ENCODE results near the gene OLFML2A. TPM values are rescaled to one million over a fixed set of nuclear protein-coding genes. Genes with fewer than 3 reads are reported as not detected.

Gene OLFML2A
- total RNA-seq, 1 donor from 2014 or later = 148 TPM

DNA sequence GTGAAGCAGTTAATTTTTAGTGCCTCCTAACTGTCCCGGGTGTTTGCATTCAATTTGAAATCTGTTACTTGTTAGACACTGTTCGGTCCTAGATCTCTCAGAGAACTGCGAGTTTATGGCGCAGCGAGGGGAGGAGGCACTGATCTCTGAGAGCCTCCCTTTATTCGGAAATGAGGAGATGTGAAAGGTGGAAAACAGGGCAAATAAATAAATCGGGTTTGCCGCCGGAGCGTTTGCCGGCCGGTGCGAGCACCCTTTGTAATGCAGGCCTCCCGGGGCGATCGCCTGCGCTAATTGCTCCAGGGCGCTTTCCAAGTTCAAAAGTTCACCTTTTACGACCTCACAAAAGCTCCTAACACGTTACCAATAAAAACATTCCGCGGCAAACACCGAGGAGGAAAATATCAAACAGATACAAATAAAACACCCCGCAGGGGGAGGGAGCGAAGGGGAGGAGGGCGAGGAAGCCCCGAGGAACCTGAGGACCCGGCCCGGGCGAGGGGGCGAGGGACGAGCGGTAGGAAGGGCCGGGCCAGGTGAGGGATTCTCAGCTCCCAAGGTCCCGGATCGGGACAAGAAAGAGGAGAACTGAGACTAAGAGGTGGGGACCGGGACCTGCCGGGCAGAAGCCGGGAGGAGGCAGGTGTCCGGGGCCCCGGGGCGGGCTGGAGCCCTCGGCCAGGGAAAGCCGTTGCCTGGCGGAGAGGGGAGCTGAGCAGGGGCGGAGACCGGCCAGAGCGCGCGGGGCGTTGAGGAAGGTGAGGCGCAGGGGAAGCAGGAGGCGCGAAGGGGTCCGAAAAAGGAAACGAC, 7.2 kb upstream of the OLFML2A start:
- TF ChIP-seq EZH2 (IDR thresholded peaks at IDR 0.05; ENCODE audit: insufficient read depth, low read length) (peak; percentile 99), CTCF (IDR thresholded peaks at IDR 0.05; ENCODE audit: insufficient read depth, low read depth, low read length) (no peak)
- Mint-ChIP-seq H3K36me3 (ENCODE audit: low read depth, unreplicated experiment) (no peaks in the 10 kb centered on the region), H3K9me3 (ENCODE audit: unreplicated experiment) (no peaks in the 10 kb centered on the region), H3K4me3 (ENCODE audit: unreplicated experiment) (peak overlapping the region; percentile 92), H3K27me3 (ENCODE audit: low read depth, unreplicated experiment) (no peaks in the 10 kb centered on the region), H3K27ac (ENCODE audit: unreplicated experiment) (peak overlapping the region; percentile 94), H3K4me1 (ENCODE audit: low read depth, unreplicated experiment) (peaks cover 40% of the 10 kb centered on the region)
- peak overlapping the region; percentile 85 for H3K4me2 ChIP-seq (ENCODE audit: low read length)
- H3K27ac ChIP-seq (ENCODE audit: low read depth, low read length) = no peak overlapping the region
- H3K27me3 ChIP-seq (ENCODE audit: insufficient read depth, low read length) = peaks cover 49% of the 10 kb centered on the region
- peaks cover 11% of the 10 kb centered on the region for H3K4me1 ChIP-seq (ENCODE audit: insufficient read depth, low read length)
- H3K36me3 ChIP-seq (ENCODE audit: insufficient read depth, low read length) = no peaks in the 10 kb centered on the region
- no peak for DNase-seq (ENCODE audit: low read depth)
- no peaks in the 10 kb centered on the region for H3K9me3 ChIP-seq (ENCODE audit: insufficient read depth, low read depth, low read length)
- H3K79me2 ChIP-seq (ENCODE audit: insufficient read depth, low read length) = no peaks in the 10 kb centered on the region
- peaks cover 22% of the 10 kb centered on the region for H4K20me1 ChIP-seq (ENCODE audit: insufficient read depth, low read length)
- peak overlapping the region; percentile 32 for H2AFZ ChIP-seq (ENCODE audit: low read depth, low read length)
- H3K9ac ChIP-seq (ENCODE audit: low read length) = peak overlapping the region; percentile 45
- peak overlapping the region; percentile 60 for H3K4me3 ChIP-seq (ENCODE audit: insufficient read depth, low read depth, low read length)
- no peak for FAIRE-seq

- no peaks in the 10 kb centered on the region for H3K36me3 ChIP-seq (ENCODE audit: insufficient read depth, low read length)
- peaks cover 22% of the 10 kb centered on the region for H4K20me1 ChIP-seq (ENCODE audit: insufficient read depth, low read length)
- no peak overlapping the region for H3K27ac ChIP-seq (ENCODE audit: low read depth, low read length)
- no peaks in the 10 kb centered on the region for H3K9me3 ChIP-seq (ENCODE audit: insufficient read depth, low read depth, low read length)
- no peaks in the 10 kb centered on the region for H3K79me2 ChIP-seq (ENCODE audit: insufficient read depth, low read length)
- Mint-ChIP-seq H3K9me3 (ENCODE audit: unreplicated experiment) (no peaks in the 10 kb centered on the region), H3K4me1 (ENCODE audit: low read depth, unreplicated experiment) (peaks cover 33% of the 10 kb centered on the region), H3K27ac (ENCODE audit: unreplicated experiment) (peak overlapping the region; percentile 79), H3K27me3 (ENCODE audit: low read depth, unreplicated experiment) (no peaks in the 10 kb centered on the region), H3K4me3 (ENCODE audit: unreplicated experiment) (peak overlapping the region; percentile 92), H3K36me3 (ENCODE audit: low read depth, unreplicated experiment) (no peaks in the 10 kb centered on the region)
- DNase-seq (ENCODE audit: low read depth) = no peak
- peak overlapping the region; percentile 79 for H2AFZ ChIP-seq (ENCODE audit: low read depth, low read length)
- H3K4me1 ChIP-seq (ENCODE audit: insufficient read depth, low read length) = peaks cover 11% of the 10 kb centered on the region
- no peak for TF ChIP-seq CTCF (IDR thresholded peaks at IDR 0.05; ENCODE audit: insufficient read depth, low read depth, low read length)
- peak; percentile 68 for TF ChIP-seq EZH2 (IDR thresholded peaks at IDR 0.05; ENCODE audit: insufficient read depth, low read length)
- peak overlapping the region; percentile 79 for H3K9ac ChIP-seq (ENCODE audit: low read length)
- H3K4me2 ChIP-seq (ENCODE audit: low read length) = peak overlapping the region; percentile 85
- peak overlapping the region; percentile 61 for H3K4me3 ChIP-seq (ENCODE audit: insufficient read depth, low read depth, low read length)
- peaks cover 48% of the 10 kb centered on the region for H3K27me3 ChIP-seq (ENCODE audit: insufficient read depth, low read length)
- FAIRE-seq = no peak
These were observed 6.4 kb upstream of the OLFML2A start for GRCh38 chr9:124770359-124771020.
